DMS53 (cell line): Measurements from ENCODE around the gene SS18L1.

Source experiments
- DNase-seq: peaks from one replicate; lab custom pipeline; 2025; lab: John Stamatoyannopoulos, UW

The SS18L1 gene

DNA sequence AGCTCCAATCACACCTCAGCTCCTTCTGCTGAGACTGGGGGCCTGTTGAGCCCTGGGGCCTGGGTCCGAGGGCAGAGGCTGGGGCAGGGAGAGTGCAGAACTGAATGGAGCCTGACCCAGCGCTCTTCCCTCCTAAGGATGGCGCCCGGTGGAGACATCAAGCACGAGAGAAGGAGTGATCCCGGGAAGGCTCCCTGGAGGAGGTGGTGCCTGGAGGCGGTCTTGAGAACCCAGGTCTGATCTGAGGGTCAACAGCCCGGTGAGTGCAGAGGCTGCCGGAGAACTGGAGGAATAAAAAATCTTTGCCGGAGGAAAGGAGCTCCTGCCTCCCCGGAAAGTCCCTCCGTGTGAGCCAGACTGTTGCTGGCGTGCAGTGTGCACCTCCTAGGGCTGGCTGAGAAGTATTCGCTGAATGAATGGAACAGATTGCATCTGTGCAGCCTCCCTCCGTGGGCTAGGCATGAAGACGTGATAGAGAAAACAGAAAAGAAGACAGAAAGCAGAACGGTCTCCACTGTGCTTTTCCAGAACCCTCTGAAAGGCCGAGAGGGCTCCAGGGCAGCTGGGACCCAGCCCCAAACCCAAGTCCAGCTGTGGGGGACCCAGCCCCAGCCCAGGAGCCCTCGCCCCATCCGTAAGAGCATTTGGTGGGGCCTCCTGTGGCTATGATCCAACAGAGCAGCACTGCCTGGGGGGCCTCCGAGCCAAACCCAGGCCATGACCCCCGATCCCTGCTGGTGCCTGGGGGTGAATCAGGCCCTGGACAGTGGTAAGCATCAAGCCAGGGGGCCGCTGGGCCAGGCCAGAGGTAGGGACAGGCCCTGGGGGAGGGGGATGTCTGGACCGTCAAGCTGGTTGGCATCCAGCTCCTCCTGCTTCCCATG lies 83.4 kb downstream of the SS18L1 start:
- no peak for DNase-seq

DNA sequence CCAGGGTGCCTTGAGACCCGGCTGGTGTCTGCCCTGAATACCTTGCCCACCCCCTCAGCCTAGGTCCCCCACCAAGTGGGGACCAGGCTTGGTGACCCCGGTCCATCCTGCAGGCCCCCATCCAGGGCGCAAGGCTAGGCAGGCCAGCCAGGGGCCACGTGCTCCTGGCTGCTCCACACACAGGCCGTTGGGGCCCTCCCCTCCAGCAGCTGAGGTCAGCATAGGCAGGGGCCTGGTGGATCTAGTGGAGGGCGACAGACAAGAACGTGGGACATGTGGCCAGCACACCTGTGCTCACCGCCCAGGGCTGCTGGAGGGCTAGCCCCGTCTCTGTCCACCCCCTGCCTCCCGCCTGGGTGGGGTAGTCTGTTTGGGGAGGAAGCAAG lies 84.0 kb downstream of the SS18L1 start:
- DNase-seq: peak; percentile 66

DNA sequence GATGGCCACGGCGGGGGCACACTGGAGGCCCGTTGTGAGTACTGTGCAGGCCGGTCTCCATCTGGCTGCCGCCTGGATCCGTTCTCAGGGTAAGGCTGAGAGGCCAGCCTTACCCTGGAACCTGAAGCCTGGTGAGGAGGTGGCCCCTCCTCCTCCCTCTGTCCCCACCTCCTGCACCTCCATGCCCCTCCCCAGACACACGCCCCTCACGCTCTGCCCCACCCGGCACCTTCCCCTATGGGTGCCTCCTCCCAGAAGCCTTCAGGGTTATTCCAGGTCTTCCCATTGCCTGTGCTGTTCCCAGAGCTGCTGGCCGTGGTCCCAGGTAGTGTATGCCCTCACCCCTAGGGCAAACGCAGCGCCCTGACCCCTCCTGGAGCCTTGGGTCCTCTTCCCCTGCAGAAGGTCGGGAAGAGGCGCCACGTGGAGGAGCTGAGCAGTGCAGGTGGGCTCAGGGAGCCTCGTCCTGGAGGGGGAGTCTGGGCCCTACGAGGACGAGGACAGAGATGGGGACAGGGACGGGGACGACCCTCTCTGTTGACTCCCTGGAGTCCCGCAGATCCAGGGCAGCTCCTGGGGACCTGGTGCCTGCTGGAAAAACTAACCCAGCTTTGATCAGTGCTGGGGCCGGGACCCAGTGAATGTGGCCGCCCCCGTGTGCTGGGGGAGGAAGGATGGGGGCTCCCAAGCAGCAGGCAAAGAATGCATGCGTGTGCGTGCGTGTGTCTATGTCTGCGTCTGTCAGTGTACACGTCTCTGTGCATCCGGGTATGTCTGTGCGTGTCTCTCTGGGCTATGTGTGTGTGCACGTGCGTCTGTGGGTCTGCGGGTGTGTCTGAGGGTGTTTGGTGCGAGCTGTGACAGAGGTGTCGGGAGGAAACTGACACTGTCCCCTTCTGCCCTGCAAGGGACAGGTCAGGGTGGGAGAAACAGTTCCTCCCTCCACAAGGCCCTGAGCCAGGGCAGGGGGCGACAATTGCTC lies 84.7 kb downstream of the SS18L1 start:
- DNase-seq: peak; percentile 80

DNA sequence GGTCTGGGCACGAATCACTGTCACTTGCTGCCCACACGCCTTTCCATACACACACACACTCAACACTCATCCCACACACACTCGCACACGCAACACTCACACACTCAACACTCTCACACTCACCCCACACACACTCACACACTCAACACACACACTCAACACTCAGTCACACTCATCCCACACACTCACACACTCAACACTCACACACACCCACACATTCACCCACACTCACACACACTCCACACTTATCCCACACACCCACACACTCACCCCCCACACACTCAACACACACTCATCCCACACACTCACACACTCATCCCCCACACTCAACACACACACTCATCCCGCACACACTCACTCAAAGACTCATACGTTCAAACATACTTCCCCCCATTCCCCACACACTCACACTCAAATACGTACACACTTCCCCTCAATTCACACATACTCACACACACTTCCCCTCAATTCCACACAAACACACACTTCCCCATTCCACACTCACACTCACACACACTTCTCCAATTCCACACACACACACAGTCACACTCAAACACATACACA lies 85.5 kb downstream of the SS18L1 start:
- DNase-seq: no peak

DNA sequence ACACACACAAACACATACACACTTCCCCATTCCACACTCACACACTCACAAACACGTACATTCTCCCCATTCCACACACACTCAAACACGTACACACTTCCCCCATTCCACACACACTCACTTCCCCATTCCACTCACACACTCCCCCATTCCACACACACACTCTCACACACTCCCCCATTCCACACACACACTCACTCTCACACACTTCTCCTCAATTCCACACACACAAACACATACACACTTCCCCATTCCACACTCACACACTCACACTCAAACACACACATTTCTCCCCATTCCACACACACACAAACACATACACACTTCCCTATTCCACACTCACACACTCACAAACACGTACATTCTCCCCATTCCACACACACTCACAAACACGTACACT lies 86.1 kb downstream of the SS18L1 start:
- DNase-seq: no peak

DNA sequence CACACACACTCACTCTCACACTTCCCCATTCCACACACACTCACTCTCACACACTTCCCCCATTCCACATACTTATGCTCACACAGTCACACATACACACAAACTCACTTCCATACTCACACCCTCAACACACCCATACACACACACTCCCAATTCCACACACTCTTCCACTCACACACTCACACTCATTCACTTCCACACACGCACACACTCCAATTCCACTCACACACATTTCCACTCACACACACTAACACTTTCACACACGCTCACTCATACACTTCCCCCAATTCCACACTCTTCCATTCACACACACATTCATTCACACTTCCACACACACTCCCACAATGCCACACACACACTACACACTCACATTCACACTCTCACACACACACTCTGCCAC lies 86.7 kb downstream of the SS18L1 start:
- DNase-seq: no peak

DNA sequence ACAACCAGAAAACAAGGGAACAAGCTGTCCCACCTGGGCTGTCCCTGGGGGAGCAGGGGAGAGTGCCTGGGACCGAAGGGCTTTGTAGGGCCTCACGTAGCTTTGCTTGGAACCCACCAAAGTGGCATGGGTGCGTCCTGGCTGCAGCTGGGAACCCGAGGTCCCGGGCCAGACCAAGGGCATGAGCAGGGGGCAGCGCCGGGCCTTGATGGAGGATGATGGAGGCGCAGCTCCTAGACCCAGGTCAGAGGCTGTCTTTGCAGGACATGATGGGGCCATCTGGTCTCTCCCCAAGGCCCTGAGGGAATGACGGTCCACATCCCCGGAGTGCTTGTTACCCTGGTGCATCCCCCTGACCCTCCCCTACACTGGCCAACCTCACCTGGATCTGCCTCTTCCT lies 87.1 kb downstream of the SS18L1 start:
- DNase-seq: no peak

DNA sequence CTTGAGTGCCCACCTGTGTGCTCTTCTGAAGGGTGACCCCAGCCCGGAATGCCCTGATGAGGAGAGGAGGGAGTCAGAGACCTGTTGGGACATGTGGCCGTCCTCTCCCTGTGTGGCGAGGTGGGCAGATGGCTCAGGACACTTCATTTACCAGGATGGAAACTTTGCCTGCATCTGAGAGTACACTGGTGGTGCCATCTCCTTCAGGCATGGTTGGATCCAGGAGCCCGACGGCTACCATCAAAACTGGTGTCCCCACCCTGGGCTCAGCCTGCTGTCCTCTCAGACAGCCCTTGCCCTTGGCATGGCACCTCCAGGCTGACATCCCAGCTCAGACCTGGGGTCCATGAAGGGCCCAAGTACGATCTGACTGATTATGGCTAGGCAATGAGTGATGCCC lies 87.7 kb downstream of the SS18L1 start:
- no peak for DNase-seq
